HCT116 (cell line): ENCODE measurements around the gene ETF1. TPM values are rescaled to one million over a fixed set of nuclear protein-coding genes. Genes with fewer than 3 reads are reported as not detected.

ENCODE experiments used
- ATAC-seq: fragments of 200-7000 bp; cut with Tn5 transposase; 2 replicates; pipeline ENCODE4 v1.9.1; 2020; ENCODE audit warnings: mild to moderate bottlenecking, moderate library complexity
- BruUV-seq: library from RNA; stranded (reverse); fragments of 400-500 nt; replicated peaks from 2 replicates; lab custom pipeline; 2021; lab: Mats Ljungman, UMichigan
- CTCF ChIA-PET: fragments of 300-600 bp; sonication (Branson Sonifier 250); formaldehyde crosslinking; loops from one replicate; lab custom pipeline; 2021; ENCODE audit warnings: antibody characterized with exemption; lab: Charles Lee
- POLR2A ChIA-PET: fragments of 300-600, 350-600 bp; sonication (Branson Sonifier 250); formaldehyde crosslinking; loops from one replicate; lab custom pipeline; 2021; ENCODE audit warnings: antibody characterized with exemption; lab: Charles Lee
- RAD21 ChIA-PET, 2 experiments: fragments of 300-600 bp; sonication (Branson Sonifier 250); formaldehyde crosslinking; loops; one replicate each; lab custom pipeline; 2023; ENCODE audit warnings: low total read pairs in 2 of 2; ENCODE audit not compliant: uncharacterized antibody in 2 of 2, unreplicated experiment in 2 of 2, low non-redundant PET in 1 of 2; lab: Charles Lee
- DNase-seq: peaks from one replicate; pipeline ENCODE4 v3.0.0-alpha.2; 2010; ENCODE audit warnings: low read depth, low spot score
- H2AFZ ChIP-seq: fragments of 200-600 bp; shearing (Covaris generic), sonication (generic); 2 replicates; pipeline ENCODE4 v1.6.1; 2017; ENCODE audit warnings: low read depth, mixed run types, mixed read lengths, antibody characterized with exemption, low read length; ENCODE audit not compliant: poor library complexity, severe bottlenecking
- H3K27ac ChIP-seq: 2 replicates; pipeline ENCODE4 v1.5.1; 2012; ENCODE audit warnings: low read depth, low read length
- H3K27me3 ChIP-seq: fragments of 200-600 bp; sonication (generic); 2 replicates; pipeline ENCODE4 v1.6.1; 2016; ENCODE audit warnings: mixed run types, low read length, mixed read lengths; ENCODE audit not compliant: insufficient read depth
- H3K36me3 ChIP-seq, 2 experiments: fragments of 200-500 bp in 1 of 2; fragments of 200-600 bp in 1 of 2; sonication (Bioruptor generic) in 1 of 2; sonication (generic) in 1 of 2; 2 replicates each; pipeline versions ENCODE4 v1.5.1 to v1.6.1; 2014 to 2016; ENCODE audit warnings: low read length in 2 of 2, inconsistent platforms in 1 of 2, mixed read lengths in 1 of 2, mixed run types in 1 of 2; ENCODE audit not compliant: insufficient read depth in 2 of 2, control insufficient read depth in 1 of 2
- H3K4me1 ChIP-seq, 2 experiments: fragments of 200-600 bp in 1 of 2; sonication (generic) in 1 of 2; 2 replicates each; pipeline versions ENCODE4 v1.5.1 to v1.6.1; 2012 to 2017; ENCODE audit warnings: low read length in 2 of 2, inconsistent platforms in 1 of 2, mild to moderate bottlenecking in 1 of 2, mixed read lengths in 1 of 2, mixed run types in 1 of 2, moderate library complexity in 1 of 2; ENCODE audit not compliant: insufficient read depth in 2 of 2, control insufficient read depth in 1 of 2
- H3K4me2 ChIP-seq: fragments of 200-600 bp; sonication (generic); 2 replicates; pipeline ENCODE4 v1.6.1; 2017; ENCODE audit warnings: mixed run types, low read length, mixed read lengths
- H3K4me3 ChIP-seq, 2 experiments: fragments of 200-600 bp in 1 of 2; sonication (generic) in 1 of 2; replicated peaks in 1 of 2; 2 replicates each; pipeline ENCODE4 v1.5.1; 2011 to 2016; ENCODE audit warnings: low read length in 2 of 2, control low read depth in 1 of 2, low read depth in 1 of 2, mild to moderate bottlenecking in 1 of 2, mixed read lengths in 1 of 2, mixed run types in 1 of 2
- H3K79me2 ChIP-seq: fragments of 200-600 bp; sonication (generic); 2 replicates; pipeline ENCODE4 v1.6.1; 2017; ENCODE audit warnings: mild to moderate bottlenecking, mixed run types, low read length, moderate library complexity, mixed read lengths; ENCODE audit not compliant: insufficient read depth
- H3K9ac ChIP-seq: fragments of 200-600 bp; sonication (generic); 2 replicates; pipeline ENCODE4 v1.6.1; 2016; ENCODE audit warnings: low read length, mixed read lengths
- H3K9me2 ChIP-seq: fragments of 200-600 bp; sonication (generic), shearing (Covaris generic); 2 replicates; pipeline ENCODE4 v1.6.1; 2017; ENCODE audit warnings: mixed run types, mild to moderate bottlenecking, moderate library complexity; ENCODE audit not compliant: insufficient read depth
- H3K9me3 ChIP-seq, 2 experiments: fragments of 200-500 bp in 1 of 2; fragments of 200-600 bp in 1 of 2; sonication (Bioruptor generic) in 1 of 2; sonication (generic) in 1 of 2; 2 replicates each; pipeline ENCODE4 v1.6.1; 2014 to 2017; ENCODE audit warnings: low read length in 2 of 2, mixed read lengths in 2 of 2, inconsistent platforms in 1 of 2, low read depth in 1 of 2, mild to moderate bottlenecking in 1 of 2, mixed run types in 1 of 2, moderate library complexity in 1 of 2; ENCODE audit not compliant: control insufficient read depth in 1 of 2, insufficient read depth in 1 of 2
- H4K20me1 ChIP-seq: fragments of 200-600 bp; sonication (generic), shearing (Covaris generic); 2 replicates; pipeline ENCODE4 v1.6.1; 2017; ENCODE audit warnings: mixed run types, mild to moderate bottlenecking, moderate library complexity; ENCODE audit not compliant: insufficient read depth
- CEBPB ChIP-seq: IDR thresholded peaks from 2 replicates; pipeline ENCODE4 v1.6.1; 2012; ENCODE audit warnings: low read depth
- EGR1 ChIP-seq: IDR thresholded peaks from 2 replicates; pipeline ENCODE4 v1.6.1; 2012; ENCODE audit warnings: low read depth
- ELF1 ChIP-seq: IDR thresholded peaks from 2 replicates; pipeline ENCODE4 v1.6.1; 2012; ENCODE audit warnings: low read depth, borderline replicate concordance
- EZH2phosphoT487 ChIP-seq: fragments of 200-600 bp; IDR thresholded peaks from 2 replicates; pipeline ENCODE4 v1.6.1; 2018; ENCODE audit warnings: antibody characterized with exemption, borderline replicate concordance
- FOSL1 ChIP-seq: IDR thresholded peaks from 2 replicates; pipeline ENCODE4 v1.6.1; 2012; ENCODE audit warnings: low read depth
- JUND ChIP-seq: IDR thresholded peaks from 2 replicates; pipeline ENCODE4 v1.6.1; 2012
- POLR2A ChIP-seq: IDR thresholded peaks from 2 replicates; pipeline ENCODE4 v1.7.0; 2011; ENCODE audit warnings: borderline replicate concordance; ENCODE audit not compliant: insufficient read depth, insufficient read length; ENCODE audit errors: extremely low read depth
- POLR2AphosphoS5 ChIP-seq: IDR thresholded peaks from 2 replicates; pipeline ENCODE4 v1.6.1; 2011; ENCODE audit warnings: mild to moderate bottlenecking, low read depth, low read length, moderate library complexity
- RAD21 ChIP-seq: IDR thresholded peaks from 2 replicates; pipeline ENCODE4 v1.6.1; 2012; ENCODE audit warnings: low read depth, mild to moderate bottlenecking
- SP1 ChIP-seq: IDR thresholded peaks from 2 replicates; pipeline ENCODE4 v1.6.1; 2012; ENCODE audit warnings: low read depth
- SRF ChIP-seq: IDR thresholded peaks from 2 replicates; pipeline ENCODE4 v1.6.1; 2012; ENCODE audit warnings: low read depth
- TCF7L2 ChIP-seq: IDR thresholded peaks from 2 replicates; pipeline ENCODE4 v1.7.0; 2011; ENCODE audit warnings: borderline replicate concordance, inconsistent platforms; ENCODE audit not compliant: insufficient read depth, insufficient read length; ENCODE audit errors: extremely low read depth
- YY1 ChIP-seq: IDR thresholded peaks from 2 replicates; pipeline ENCODE4 v1.6.1; 2011; ENCODE audit warnings: low read length, low read depth, moderate library complexity, mild to moderate bottlenecking; ENCODE audit not compliant: insufficient replicate concordance; ENCODE audit errors: extremely low read depth
- ZFX ChIP-seq: fragments of 450-650 bp; IDR thresholded peaks from 2 replicates; pipeline ENCODE4 v1.6.1; 2017
- intact Hi-C: fragments of 100-400 bp; cut with micrococcal nuclease; formaldehyde crosslinking; loops from 2 replicates; pipeline ENCODE4 v1.10.0; 2022
- total RNA-seq: library from RNA; stranded (reverse); gene quantifications from one replicate; pipeline ENCODE4 v1.2.1, GENCODE V29; 2021; ENCODE audit not compliant: unreplicated experiment
- TF ChIP-seq, protein P1 (sequence below): IDR thresholded peaks from 2 replicates; pipeline ENCODE4 v1.6.1; 2012
- TF ChIP-seq, protein P2 (sequence below): IDR thresholded peaks from 2 replicates; pipeline ENCODE4 v1.6.1; 2011; ENCODE audit warnings: mild to moderate bottlenecking, low read length, moderate library complexity; ENCODE audit not compliant: insufficient replicate concordance; ENCODE audit errors: extremely low read depth
- TF ChIP-seq, protein P3 (sequence below): IDR thresholded peaks from 2 replicates; pipeline ENCODE4 v1.6.1; 2012; ENCODE audit warnings: low read depth
- TF ChIP-seq, protein P4 (sequence below): IDR thresholded peaks from 2 replicates; pipeline ENCODE4 v1.6.1; 2012

ETF1 gene
- total RNA-seq, 1 experiment from 2014 or later: 178 TPM

DNA sequence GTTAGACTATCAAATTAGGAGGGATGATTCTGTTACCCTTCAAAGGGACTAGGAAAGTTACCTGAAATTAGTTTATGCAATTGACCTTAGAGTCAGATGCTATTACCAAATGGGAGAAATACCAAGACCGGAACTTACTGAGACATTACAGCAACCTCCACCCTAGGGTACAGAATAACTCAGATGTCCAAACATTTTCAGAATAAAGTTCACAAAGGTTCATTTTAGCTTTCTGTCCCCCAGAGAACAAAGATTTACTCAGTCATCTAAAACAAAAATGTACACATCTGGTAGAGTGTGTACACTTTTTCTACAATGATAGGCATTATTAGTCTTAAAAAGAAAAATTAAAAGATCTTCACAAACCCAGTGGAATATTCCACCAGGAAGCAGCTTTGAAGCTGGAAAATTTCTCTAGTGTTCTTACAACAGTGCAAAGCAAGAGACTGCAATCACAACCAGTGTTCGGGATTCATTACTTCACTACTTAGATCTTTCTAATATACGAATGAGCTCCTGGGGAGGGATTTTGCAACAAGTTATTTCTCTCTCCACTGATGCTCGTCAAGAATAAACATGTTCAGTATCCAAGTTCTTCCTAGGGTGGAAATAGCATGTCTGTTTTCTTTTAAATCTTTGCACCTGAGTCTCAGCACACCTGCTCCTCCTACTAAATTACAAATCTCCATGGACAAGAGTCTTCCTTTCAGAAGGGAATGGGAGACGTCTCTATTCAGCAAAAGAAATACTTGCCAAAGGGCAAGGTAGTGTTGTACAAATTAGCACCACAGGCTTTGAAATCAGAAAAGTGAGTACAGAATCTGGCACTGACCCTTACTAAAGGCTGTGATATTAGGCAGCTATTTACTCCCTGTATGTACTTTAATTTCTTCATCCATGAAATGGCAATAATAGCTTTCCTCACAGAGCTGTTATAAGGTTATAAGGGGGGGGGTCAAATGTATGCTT, 8.8 kb downstream of the ETF1 start (continued):
- no peak for TF ChIP-seq SP1

DNA sequence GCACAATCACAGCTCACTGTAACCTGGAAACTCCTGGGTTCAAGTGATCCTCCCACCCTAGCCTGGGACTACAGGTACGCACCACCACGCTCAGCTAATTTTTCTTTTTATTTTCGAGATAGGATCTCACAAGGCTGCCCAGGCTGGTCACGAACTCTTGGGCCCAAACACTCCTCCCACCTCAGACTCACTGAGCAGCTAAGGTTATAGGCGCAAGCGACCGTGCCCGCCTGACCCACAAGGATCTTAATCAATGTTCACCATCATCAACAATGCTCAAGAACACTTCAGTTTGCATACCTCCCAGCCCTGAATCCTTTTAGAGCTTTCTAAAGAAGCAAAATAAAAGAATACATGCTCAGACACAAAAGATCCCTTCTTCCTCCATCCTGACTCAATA, 13.2 kb downstream of the ETF1 start:
- Histone ChIP-seq H3K36me3 (peaks cover 6 to 27% of the 10 kb centered on the region in 2 experiments; a peak in 3 of 4 replicates), H3K9me2 (no peaks in the 10 kb centered on the region), H3K4me1 (peaks cover 0 to 3% of the 10 kb centered on the region in 2 experiments; a peak in 1 of 4 replicates), H3K79me2 (peaks cover 100% of the 10 kb centered on the region), H4K20me1 (peaks cover 26% of the 10 kb centered on the region; the same call in 1 of the 2 replicates), H2AFZ (no peak overlapping the region), H3K4me2 (no peak overlapping the region), H3K9ac (no peak overlapping the region), H3K27me3 (no peaks in the 10 kb centered on the region), H3K4me3 (no peak overlapping the region), H3K27ac (no peak overlapping the region), H3K9me3 (no peaks in the 10 kb centered on the region)
- POLR2A ChIA-PET: interaction anchor here (1.0 kb wide), 1 partner anchor 14 kb away, joined by 3 read pairs; the partner anchor contains the start of gene ETF1
- intact Hi-C loops: no loop called here
- DNase-seq (no peak), ATAC-seq (no peak)
- no TSS peak for BruUV-seq
- CTCF ChIA-PET: no interaction called here
- RAD21 ChIA-PET: interaction anchor here in 1 of 2 experiments (0.6 kb wide), 1 partner anchor 95 kb away, joined by 3 read pairs; no protein-coding TSS in a partner anchor
- TF ChIP-seq JUND (no peak), EZH2phosphoT487 (no peak), ZFX (no peak), FOSL1 (no peak), SP1 (no peak), EGR1 (no peak), CEBPB (no peak), RAD21 (no peak), TCF7L2 (no peak), POLR2AphosphoS5 (no peak), SRF (no peak), ELF1 (no peak), YY1 (no peak), POLR2A (no peak)
- TF ChIP-seq, protein P1, sequence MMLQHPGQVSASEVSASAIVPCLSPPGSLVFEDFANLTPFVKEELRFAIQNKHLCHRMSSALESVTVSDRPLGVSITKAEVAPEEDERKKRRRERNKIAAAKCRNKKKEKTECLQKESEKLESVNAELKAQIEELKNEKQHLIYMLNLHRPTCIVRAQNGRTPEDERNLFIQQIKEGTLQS: no peak
- TF ChIP-seq, protein P2, sequence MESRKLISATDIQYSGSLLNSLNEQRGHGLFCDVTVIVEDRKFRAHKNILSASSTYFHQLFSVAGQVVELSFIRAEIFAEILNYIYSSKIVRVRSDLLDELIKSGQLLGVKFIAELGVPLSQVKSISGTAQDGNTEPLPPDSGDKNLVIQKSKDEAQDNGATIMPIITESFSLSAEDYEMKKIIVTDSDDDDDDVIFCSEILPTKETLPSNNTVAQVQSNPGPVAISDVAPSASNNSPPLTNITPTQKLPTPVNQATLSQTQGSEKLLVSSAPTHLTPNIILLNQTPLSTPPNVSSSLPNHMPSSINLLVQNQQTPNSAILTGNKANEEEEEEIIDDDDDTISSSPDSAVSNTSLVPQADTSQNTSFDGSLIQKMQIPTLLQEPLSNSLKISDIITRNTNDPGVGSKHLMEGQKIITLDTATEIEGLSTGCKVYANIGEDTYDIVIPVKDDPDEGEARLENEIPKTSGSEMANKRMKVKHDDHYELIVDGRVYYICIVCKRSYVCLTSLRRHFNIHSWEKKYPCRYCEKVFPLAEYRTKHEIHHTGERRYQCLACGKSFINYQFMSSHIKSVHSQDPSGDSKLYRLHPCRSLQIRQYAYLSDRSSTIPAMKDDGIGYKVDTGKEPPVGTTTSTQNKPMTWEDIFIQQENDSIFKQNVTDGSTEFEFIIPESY: no peak
- TF ChIP-seq, protein P3, sequence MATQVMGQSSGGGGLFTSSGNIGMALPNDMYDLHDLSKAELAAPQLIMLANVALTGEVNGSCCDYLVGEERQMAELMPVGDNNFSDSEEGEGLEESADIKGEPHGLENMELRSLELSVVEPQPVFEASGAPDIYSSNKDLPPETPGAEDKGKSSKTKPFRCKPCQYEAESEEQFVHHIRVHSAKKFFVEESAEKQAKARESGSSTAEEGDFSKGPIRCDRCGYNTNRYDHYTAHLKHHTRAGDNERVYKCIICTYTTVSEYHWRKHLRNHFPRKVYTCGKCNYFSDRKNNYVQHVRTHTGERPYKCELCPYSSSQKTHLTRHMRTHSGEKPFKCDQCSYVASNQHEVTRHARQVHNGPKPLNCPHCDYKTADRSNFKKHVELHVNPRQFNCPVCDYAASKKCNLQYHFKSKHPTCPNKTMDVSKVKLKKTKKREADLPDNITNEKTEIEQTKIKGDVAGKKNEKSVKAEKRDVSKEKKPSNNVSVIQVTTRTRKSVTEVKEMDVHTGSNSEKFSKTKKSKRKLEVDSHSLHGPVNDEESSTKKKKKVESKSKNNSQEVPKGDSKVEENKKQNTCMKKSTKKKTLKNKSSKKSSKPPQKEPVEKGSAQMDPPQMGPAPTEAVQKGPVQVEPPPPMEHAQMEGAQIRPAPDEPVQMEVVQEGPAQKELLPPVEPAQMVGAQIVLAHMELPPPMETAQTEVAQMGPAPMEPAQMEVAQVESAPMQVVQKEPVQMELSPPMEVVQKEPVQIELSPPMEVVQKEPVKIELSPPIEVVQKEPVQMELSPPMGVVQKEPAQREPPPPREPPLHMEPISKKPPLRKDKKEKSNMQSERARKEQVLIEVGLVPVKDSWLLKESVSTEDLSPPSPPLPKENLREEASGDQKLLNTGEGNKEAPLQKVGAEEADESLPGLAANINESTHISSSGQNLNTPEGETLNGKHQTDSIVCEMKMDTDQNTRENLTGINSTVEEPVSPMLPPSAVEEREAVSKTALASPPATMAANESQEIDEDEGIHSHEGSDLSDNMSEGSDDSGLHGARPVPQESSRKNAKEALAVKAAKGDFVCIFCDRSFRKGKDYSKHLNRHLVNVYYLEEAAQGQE: no peak
- TF ChIP-seq, protein P4, sequence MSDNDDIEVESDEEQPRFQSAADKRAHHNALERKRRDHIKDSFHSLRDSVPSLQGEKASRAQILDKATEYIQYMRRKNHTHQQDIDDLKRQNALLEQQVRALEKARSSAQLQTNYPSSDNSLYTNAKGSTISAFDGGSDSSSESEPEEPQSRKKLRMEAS: no peak
